SU-DHL-6 (cell line): Measurements from ENCODE around the gene HSPA12B.
"Not testable (repeated sequence)": the region's sequence is repeated elsewhere in the genome, so short reads cannot be mapped to it uniquely, and the experiment has no call there.

Experiments used
- H2AFZ ChIP-seq: fragments of 200-600 bp; sonication (generic); 2 replicates; pipeline ENCODE4 v1.6.1; 2014; ENCODE audit warnings: low read depth, mild to moderate bottlenecking, moderate library complexity, mixed read lengths, antibody characterized with exemption, low read length; ENCODE audit not compliant: severe bottlenecking
- H3F3A ChIP-seq: fragments of 200-600 bp; shearing (Covaris generic); 2 replicates; pipeline ENCODE4 v1.6.0; 2016; ENCODE audit warnings: antibody characterized with exemption, mild to moderate bottlenecking; ENCODE audit not compliant: insufficient read depth
- H3K27ac ChIP-seq: fragments of 200-600 bp; sonication (generic); 2 replicates; pipeline ENCODE4 v1.5.1; 2016; ENCODE audit warnings: low read depth, mild to moderate bottlenecking, low read length, moderate library complexity, mixed read lengths
- H3K27me3 ChIP-seq: fragments of 200-600 bp; sonication (generic), shearing (Covaris generic); 2 replicates; pipeline ENCODE4 v1.6.0; 2014; ENCODE audit warnings: mild to moderate bottlenecking, low read length
- H3K36me3 ChIP-seq: fragments of 200-600 bp; sonication (generic); 2 replicates; pipeline ENCODE4 v1.6.1; 2014; ENCODE audit warnings: mild to moderate bottlenecking, low read length, mixed read lengths
- H3K4me2 ChIP-seq: fragments of 300-600, 200-600 bp; shearing (Covaris generic), sonication (generic); 2 replicates; pipeline ENCODE4 v1.6.0; 2014; ENCODE audit warnings: low read length, low read depth, mild to moderate bottlenecking; ENCODE audit not compliant: poor library complexity, severe bottlenecking
- H3K4me3 ChIP-seq: fragments of 200-600 bp; sonication (generic); 2 replicates; pipeline ENCODE4 v1.5.1; 2014; ENCODE audit warnings: antibody characterized with exemption, low read length, mild to moderate bottlenecking, mixed read lengths; ENCODE audit not compliant: insufficient read depth, poor library complexity, severe bottlenecking
- H3K79me2 ChIP-seq: fragments of 200-600 bp; sonication (generic); 2 replicates; pipeline ENCODE4 v1.6.1; 2014; ENCODE audit warnings: mild to moderate bottlenecking, low read length, moderate library complexity; ENCODE audit not compliant: insufficient read depth
- H3K9ac ChIP-seq: fragments of 200-600 bp; sonication (generic); 2 replicates; pipeline ENCODE4 v1.7.0; 2014; ENCODE audit warnings: mild to moderate bottlenecking, low read length
- H3K9me2 ChIP-seq: fragments of 200-600 bp; sonication (generic); replicated peaks from 2 replicates; pipeline ENCODE4 v1.6.1; 2014; ENCODE audit warnings: low read length; ENCODE audit not compliant: insufficient read depth
- H3K9me3 ChIP-seq: fragments of 200-600 bp; sonication (generic); 2 replicates; pipeline ENCODE4 v1.6.1; 2014; ENCODE audit warnings: low read length, mixed read lengths; ENCODE audit not compliant: insufficient read depth
- H4K20me1 ChIP-seq: fragments of 200-600 bp; sonication (generic); 2 replicates; pipeline ENCODE4 v1.6.1; 2014; ENCODE audit warnings: low read depth, mild to moderate bottlenecking, antibody characterized with exemption, low read length, moderate library complexity, mixed read lengths
- EZH2phosphoT487 ChIP-seq: fragments of 200-600 bp; sonication (generic), shearing (Covaris generic); conservative IDR thresholded peaks from 2 replicates; pipeline ENCODE4 v1.6.1; 2018; ENCODE audit warnings: mild to moderate bottlenecking, antibody characterized with exemption, low read length, moderate library complexity, mixed read lengths
- TF ChIP-seq, protein P1 (sequence below): fragments of 200-600 bp; sonication (generic); IDR thresholded peaks from one replicate; pipeline ENCODE4 v1.5.1; 2017; ENCODE audit warnings: antibody characterized with exemption, mild to moderate bottlenecking, low read length, moderate library complexity; ENCODE audit not compliant: insufficient read depth, poor library complexity, severe bottlenecking

Gene HSPA12B

DNA sequence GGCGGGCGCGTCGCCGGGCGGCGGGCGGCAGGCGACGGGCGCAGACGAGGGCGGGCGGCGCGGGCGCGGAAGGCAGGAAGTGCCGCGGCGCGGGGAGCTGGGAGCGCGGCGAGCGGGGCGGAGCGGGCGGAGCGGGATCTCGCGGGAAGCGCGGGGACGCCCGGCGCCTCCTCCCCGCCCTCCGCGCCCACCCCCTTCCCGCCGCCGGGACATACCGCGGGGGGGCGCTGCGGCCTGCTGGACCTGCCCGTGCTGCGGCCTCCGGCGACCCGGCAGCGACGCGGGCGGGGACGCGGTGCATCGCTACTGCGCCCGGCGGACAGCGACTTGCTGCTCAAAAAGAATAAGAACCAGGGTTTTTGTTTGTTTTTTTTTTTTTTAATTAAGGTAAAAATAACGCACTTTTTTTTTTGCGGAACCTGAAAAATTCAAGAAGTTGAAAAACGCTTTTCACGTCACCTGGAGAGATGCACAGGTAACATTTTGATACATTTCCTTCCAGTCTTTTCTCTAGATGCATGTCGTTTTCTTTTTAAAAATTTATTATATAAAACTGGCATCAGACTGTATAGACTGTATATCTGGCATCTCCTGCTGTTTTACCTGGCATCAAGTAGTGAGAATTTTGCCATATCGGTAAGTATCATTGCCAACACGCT lies 54.3 kb downstream of the HSPA12B start, which contains the start of gene CENPB:
Gene CENPB, minus strand, starts transcription at position 76 of the 659 bp plus-strand sequence. CDS start 257 bp downstream, outside the sequence.
- Histone ChIP-seq H2AFZ (peak within 1 kb of the TSS; percentile 79), H3F3A (peaks cover 6% of the 10 kb centered on the region; the same call in 1 of the 2 replicates), H3K27ac (peak within 1 kb of the TSS; percentile 18; the same call in 1 of the 2 replicates), H3K4me3 (peak within 1 kb of the TSS; percentile 62), H4K20me1 (no peaks in the 10 kb centered on the region), H3K79me2 (no peaks in the 10 kb centered on the region; the same call in 1 of the 2 replicates), H3K9me2 (no peaks in the 10 kb centered on the region), H3K9ac (peak within 1 kb of the TSS; percentile 56), H3K27me3 (no peaks in the 10 kb centered on the region), H3K36me3 (no peaks in the 10 kb centered on the region), H3K4me2 (peak within 1 kb of the TSS; percentile 84), H3K9me3 (no peaks in the 10 kb centered on the region)
- TF ChIP-seq, protein P1, sequence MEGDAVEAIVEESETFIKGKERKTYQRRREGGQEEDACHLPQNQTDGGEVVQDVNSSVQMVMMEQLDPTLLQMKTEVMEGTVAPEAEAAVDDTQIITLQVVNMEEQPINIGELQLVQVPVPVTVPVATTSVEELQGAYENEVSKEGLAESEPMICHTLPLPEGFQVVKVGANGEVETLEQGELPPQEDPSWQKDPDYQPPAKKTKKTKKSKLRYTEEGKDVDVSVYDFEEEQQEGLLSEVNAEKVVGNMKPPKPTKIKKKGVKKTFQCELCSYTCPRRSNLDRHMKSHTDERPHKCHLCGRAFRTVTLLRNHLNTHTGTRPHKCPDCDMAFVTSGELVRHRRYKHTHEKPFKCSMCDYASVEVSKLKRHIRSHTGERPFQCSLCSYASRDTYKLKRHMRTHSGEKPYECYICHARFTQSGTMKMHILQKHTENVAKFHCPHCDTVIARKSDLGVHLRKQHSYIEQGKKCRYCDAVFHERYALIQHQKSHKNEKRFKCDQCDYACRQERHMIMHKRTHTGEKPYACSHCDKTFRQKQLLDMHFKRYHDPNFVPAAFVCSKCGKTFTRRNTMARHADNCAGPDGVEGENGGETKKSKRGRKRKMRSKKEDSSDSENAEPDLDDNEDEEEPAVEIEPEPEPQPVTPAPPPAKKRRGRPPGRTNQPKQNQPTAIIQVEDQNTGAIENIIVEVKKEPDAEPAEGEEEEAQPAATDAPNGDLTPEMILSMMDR = peak; percentile 38
- TF ChIP-seq EZH2phosphoT487 = no peak

GRCh38 chr20:3787324-3788014 lies 55.0 kb downstream of the HSPA12B start:
- H3K4me3 ChIP-seq = peak overlapping the region; percentile 60
- no peaks in the 10 kb centered on the region for H3K9me2 ChIP-seq
- peak overlapping the region; percentile 79 for H2AFZ ChIP-seq
- H3K27ac ChIP-seq = peak overlapping the region; percentile 1; the same call in 1 of the 2 replicates
- no peaks in the 10 kb centered on the region for H4K20me1 ChIP-seq
- no peaks in the 10 kb centered on the region for H3K9me3 ChIP-seq
- TF ChIP-seq, protein P1 = no peak
- no peak for TF ChIP-seq EZH2phosphoT487
- peak overlapping the region; percentile 84 for H3K4me2 ChIP-seq
- no peaks in the 10 kb centered on the region for H3K27me3 ChIP-seq
- no peaks in the 10 kb centered on the region; the same call in 1 of the 2 replicates for H3K79me2 ChIP-seq
- no peaks in the 10 kb centered on the region for H3K36me3 ChIP-seq
- H3K9ac ChIP-seq = peak overlapping the region; percentile 55
- peaks cover 3% of the 10 kb centered on the region; the same call in 1 of the 2 replicates for H3F3A ChIP-seq

- Histone ChIP-seq H3K9me2 (no peaks in the 10 kb centered on the region), H3K79me2 (no peaks in the 10 kb centered on the region; the same call in 1 of the 2 replicates), H2AFZ (no peak overlapping the region), H3K9me3 (no peaks in the 10 kb centered on the region), H3K9ac (no peak overlapping the region), H3K27ac (no peak overlapping the region), H3K4me2 (no peak overlapping the region), H3K27me3 (no peaks in the 10 kb centered on the region), H3F3A (no peaks in the 10 kb centered on the region), H3K4me3 (no peak overlapping the region), H3K36me3 (no peaks in the 10 kb centered on the region), H4K20me1 (no peaks in the 10 kb centered on the region)
- TF ChIP-seq, protein P1 = no peak
- no peak for TF ChIP-seq EZH2phosphoT487
Measured at GRCh38 chr20:3788685-3789155, 56.2 kb downstream of the HSPA12B start.

GRCh38 chr20:3789201-3789600 lies 56.7 kb downstream of the HSPA12B start:
- not testable (repeated sequence) for H3K27ac ChIP-seq, H3K9ac ChIP-seq, H3K4me2 ChIP-seq

DNA sequence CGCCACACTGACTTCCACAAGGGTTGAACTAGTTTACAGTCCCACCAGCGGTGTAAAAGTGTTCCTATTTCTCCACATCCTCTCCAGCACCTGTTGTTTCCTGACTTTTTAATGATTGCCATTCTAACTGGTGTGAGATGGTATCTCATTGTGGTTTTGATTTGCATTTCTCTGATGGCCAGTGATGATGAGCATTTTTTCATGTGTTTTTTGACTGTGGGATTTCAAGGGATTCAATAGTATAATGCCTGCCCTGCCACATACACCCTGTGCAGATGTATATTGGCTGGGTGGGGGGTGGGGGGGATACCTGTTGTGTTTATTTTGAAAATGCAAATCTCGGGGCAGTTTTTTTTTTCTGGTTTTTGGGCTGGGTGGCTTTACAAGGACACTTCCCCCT lies 61.7 kb downstream of the HSPA12B start:
- H3K9me3 ChIP-seq, H3K27me3 ChIP-seq, H4K20me1 ChIP-seq, H3K36me3 ChIP-seq, H3K4me2 ChIP-seq, H2AFZ ChIP-seq, H3K9ac ChIP-seq, H3K9me2 ChIP-seq, H3K4me3 ChIP-seq, H3K27ac ChIP-seq, H3F3A ChIP-seq: not testable (repeated sequence)
- peaks cover 12% of the 10 kb centered on the region for H3K79me2 ChIP-seq

More at GRCh38 chr20:3789201-3789600, 56.7 kb downstream of the HSPA12B start:
- H2AFZ ChIP-seq, H4K20me1 ChIP-seq, H3K9me2 ChIP-seq, H3K36me3 ChIP-seq, H3K27me3 ChIP-seq, H3F3A ChIP-seq, H3K79me2 ChIP-seq, H3K9me3 ChIP-seq, H3K4me3 ChIP-seq: not testable (repeated sequence)
